Left lung (tissue), 10 donors: ENCODE measurements around the gene CHST8. TPM values are rescaled to one million over a fixed set of nuclear protein-coding genes. Genes with fewer than 3 reads are reported as not detected.
"Not testable (repeated sequence)": the region's sequence is repeated elsewhere in the genome, so short reads cannot be mapped to it uniquely, and the experiment has no call there.

ENCODE experiments used
- ATAC-seq: fragments of 200-7000 bp; cut with Tn5 transposase; one replicate; pipeline ENCODE4 v1.9.1; 2020; ENCODE audit warnings: moderate library complexity
- DNase-seq, 4 donors: peaks; one replicate each; pipeline ENCODE4 v3.0.0-alpha.2; 2013 to 2020
- H3K27ac ChIP-seq, 2 donors: fragments of 200-600 bp; sonication (generic) in 1 of 2; one replicate each; pipeline versions ENCODE4 v1.5.0 to v1.8.0; 2020 to 2021
- H3K27me3 ChIP-seq, 2 donors: fragments of 200-600 bp; sonication (generic) in 1 of 2; one replicate each; pipeline versions ENCODE4 v1.5.0 to v1.8.0; 2020 to 2021
- H3K36me3 ChIP-seq, 2 donors: fragments of 200-600 bp; sonication (generic) in 1 of 2; one replicate each; pipeline versions ENCODE4 v1.5.0 to v1.8.0; 2020 to 2021
- H3K4me1 ChIP-seq, 2 donors: fragments of 200-600 bp; one replicate each; pipeline ENCODE4 v1.8.0; 2021
- H3K4me3 ChIP-seq, 2 donors: fragments of 200-600 bp; sonication (generic) in 1 of 2; one replicate each; pipeline versions ENCODE4 v1.5.0 to v1.8.0; 2020 to 2021; ENCODE audit warnings: mild to moderate bottlenecking in 1 of 2
- H3K9me3 ChIP-seq, 2 donors: fragments of 200-600 bp; sonication (generic) in 1 of 2; one replicate each; pipeline versions ENCODE4 v1.5.0 to v1.8.0; 2020 to 2021
- intact Hi-C, 2 donors: fragments of 100-400 bp; cut with DNase I; formaldehyde crosslinking; loops; one replicate each; pipeline versions ENCODE4 v1.11.2 to v1.14.2; 2022
- polyA plus RNA-seq, 6 donors: library from polyadenylated mRNA; unstranded; fragments of 120-200 nt; gene quantifications; one replicate each; pipeline ENCODE4 v1.2.1, GENCODE V29; 2013; ENCODE audit not compliant: insufficient read length in 6 of 6
- total RNA-seq, 2 donors: library from RNA; stranded (reverse); fragmentation: NEBNext Ultra II Directional; extraction: Animal tissue kit (Norgen Biotek cat#: 25700); gene quantifications; one replicate each; pipeline ENCODE4 v1.2.1, GENCODE V29; 2021
- TF ChIP-seq, protein P1 (sequence below), 2 donors: fragments of 200-600 bp; sonication (generic) in 1 of 2; IDR thresholded peaks; one replicate each; pipeline versions ENCODE4 v1.5.0 to v1.8.0; 2021; ENCODE audit warnings: antibody characterized with exemption in 2 of 2
- donor health status: DM: no; HTN: yes; CAD: no.
- donor health status: DM: no; HTN: no; CAD: no.

CHST8 gene
- total and polyA plus RNA-seq, 8 donors: 0.24 to 0.47 TPM; not detected in 6

- DNase-seq: peak in 1 of 4 donors; percentile 33
- Histone ChIP-seq H3K4me3 (no peak overlapping the region), H3K27ac (no peak overlapping the region), H3K9me3 (no peaks in the 10 kb centered on the region), H3K4me1 (no peaks in the 10 kb centered on the region), H3K36me3 (no peaks in the 10 kb centered on the region), H3K27me3 (peaks cover 7 to 31% of the 10 kb centered on the region in 2 donors)
- no peak for ATAC-seq
- TF ChIP-seq, protein P1, sequence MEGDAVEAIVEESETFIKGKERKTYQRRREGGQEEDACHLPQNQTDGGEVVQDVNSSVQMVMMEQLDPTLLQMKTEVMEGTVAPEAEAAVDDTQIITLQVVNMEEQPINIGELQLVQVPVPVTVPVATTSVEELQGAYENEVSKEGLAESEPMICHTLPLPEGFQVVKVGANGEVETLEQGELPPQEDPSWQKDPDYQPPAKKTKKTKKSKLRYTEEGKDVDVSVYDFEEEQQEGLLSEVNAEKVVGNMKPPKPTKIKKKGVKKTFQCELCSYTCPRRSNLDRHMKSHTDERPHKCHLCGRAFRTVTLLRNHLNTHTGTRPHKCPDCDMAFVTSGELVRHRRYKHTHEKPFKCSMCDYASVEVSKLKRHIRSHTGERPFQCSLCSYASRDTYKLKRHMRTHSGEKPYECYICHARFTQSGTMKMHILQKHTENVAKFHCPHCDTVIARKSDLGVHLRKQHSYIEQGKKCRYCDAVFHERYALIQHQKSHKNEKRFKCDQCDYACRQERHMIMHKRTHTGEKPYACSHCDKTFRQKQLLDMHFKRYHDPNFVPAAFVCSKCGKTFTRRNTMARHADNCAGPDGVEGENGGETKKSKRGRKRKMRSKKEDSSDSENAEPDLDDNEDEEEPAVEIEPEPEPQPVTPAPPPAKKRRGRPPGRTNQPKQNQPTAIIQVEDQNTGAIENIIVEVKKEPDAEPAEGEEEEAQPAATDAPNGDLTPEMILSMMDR (IDR thresholded peaks at IDR 0.05): no peak
- intact Hi-C loops: no loop called here
These were observed 68.1 kb downstream of the CHST8 start for GRCh38 chr19:33689868-33690267.

GRCh38 chr19:33690378-33691029, 68.8 kb downstream of the CHST8 start:
- Histone ChIP-seq H3K27me3 (peaks cover under 1 to 25% of the 10 kb centered on the region in 2 donors), H3K4me3 (no peak overlapping the region), H3K9me3 (no peaks in the 10 kb centered on the region), H3K4me1 (no peaks in the 10 kb centered on the region), H3K27ac (no peak overlapping the region), H3K36me3 (no peaks in the 10 kb centered on the region)
- ATAC-seq (no peak), DNase-seq (peak in 1 of 4 donors; percentile 73)
- intact Hi-C loops: no loop called here
- TF ChIP-seq, protein P1 (IDR thresholded peaks at IDR 0.05): no peak

DNA sequence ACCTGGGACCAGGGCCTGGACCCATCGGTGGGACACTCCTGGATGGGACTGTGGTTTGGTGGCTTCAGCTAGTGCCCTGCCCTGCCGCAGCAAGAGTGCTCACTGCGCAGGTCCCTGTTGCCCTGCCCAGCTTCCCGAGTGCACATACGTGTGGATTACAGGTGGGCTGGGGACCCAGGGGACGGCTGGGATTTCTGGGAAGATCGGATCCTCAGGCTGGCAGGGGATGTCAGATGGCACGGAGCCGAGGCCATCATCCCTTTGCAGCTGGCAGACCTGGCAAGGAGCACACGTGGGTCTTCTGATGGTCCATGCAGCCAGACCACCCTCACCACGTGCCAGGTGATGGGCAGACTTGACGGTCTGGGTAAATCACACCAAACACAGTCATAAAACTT, 69.3 kb downstream of the CHST8 start:
- TF ChIP-seq, protein P1 (IDR thresholded peaks at IDR 0.05): no peak
- Histone ChIP-seq H3K4me3 (no peak overlapping the region), H3K4me1 (no peaks in the 10 kb centered on the region), H3K36me3 (no peaks in the 10 kb centered on the region), H3K27me3 (peaks cover 0 to 20% of the 10 kb centered on the region in 2 donors), H3K9me3 (no peaks in the 10 kb centered on the region), H3K27ac (no peak overlapping the region)
- ATAC-seq (no peak), DNase-seq (no peak)
- intact Hi-C loops: no loop called here

DNA sequence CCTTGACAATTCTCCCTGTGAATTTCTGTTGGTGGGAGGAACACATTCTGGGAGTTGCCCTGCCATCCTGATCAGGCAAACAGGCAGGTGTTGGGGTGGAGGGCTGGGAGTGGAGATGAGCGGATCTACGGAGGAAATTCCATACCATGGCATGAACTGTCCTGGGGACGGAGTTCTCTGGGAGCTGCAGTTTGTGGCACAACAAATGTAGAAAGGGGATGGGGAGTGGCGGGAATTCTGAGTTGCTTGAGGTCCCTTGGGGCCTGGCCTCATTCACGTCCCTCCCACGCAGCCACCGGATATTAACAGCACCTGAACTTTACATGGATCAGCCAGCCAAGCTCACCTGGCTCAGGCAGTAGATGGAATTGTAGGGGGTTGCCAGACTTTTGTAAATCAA, 70.0 kb downstream of the CHST8 start:
- DNase-seq: peak in 1 of 4 donors; percentile 37
- no peak overlapping the region for H3K4me3 ChIP-seq
- no peaks in the 10 kb centered on the region for H3K9me3 ChIP-seq
- no peaks in the 10 kb centered on the region for H3K36me3 ChIP-seq
- intact Hi-C loops: no loop called here
- H3K27ac ChIP-seq: no peak overlapping the region
- H3K27me3 ChIP-seq: peaks cover 0 to 12% of the 10 kb centered on the region in 2 donors
- ATAC-seq: no peak
- TF ChIP-seq, protein P1 (IDR thresholded peaks at IDR 0.05): no peak
- no peaks in the 10 kb centered on the region for H3K4me1 ChIP-seq

GRCh38 chr19:33693678-33694077, 71.9 kb downstream of the CHST8 start:
- ATAC-seq: no peak
- peaks cover 0 to 4% of the 10 kb centered on the region in 2 donors for H3K27me3 ChIP-seq
- H3K36me3 ChIP-seq: no peaks in the 10 kb centered on the region
- H3K27ac ChIP-seq: no peak overlapping the region
- intact Hi-C loops: no loop called here
- H3K4me1 ChIP-seq: no peaks in the 10 kb centered on the region
- DNase-seq: no peak
- TF ChIP-seq, protein P1 (IDR thresholded peaks at IDR 0.05): no peak
- no peak overlapping the region for H3K4me3 ChIP-seq
- H3K9me3 ChIP-seq: no peaks in the 10 kb centered on the region

DNA sequence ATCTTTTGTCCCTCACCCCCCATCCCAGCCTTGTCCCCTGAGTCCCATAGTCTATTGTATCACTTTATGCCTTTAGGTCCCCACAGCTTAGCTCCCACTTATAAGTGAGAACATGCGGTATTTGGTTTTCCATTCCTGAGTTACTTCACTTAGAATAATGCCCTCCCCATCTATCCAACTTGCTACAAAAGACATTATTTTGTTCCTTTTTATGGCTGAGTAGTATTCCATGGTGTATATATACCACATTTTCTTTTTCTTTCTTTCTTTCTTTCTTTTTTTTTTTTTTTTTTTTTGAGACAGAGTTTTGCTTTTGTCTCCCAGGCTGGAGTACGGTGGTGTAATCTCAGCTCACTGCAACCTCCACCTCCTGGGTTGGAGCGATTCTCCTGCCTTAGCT, 73.8 kb downstream of the CHST8 start:
- H3K27me3 ChIP-seq: peaks cover 0 to 16% of the 10 kb centered on the region in 2 donors
- H3K4me3 ChIP-seq, H3K9me3 ChIP-seq, ATAC-seq, H3K27ac ChIP-seq, H3K36me3 ChIP-seq, H3K4me1 ChIP-seq, intact Hi-C loops, DNase-seq: not testable (repeated sequence)
